GM12874 (cell line): ENCODE measurements around the gene RARG.

Experiments
- CTCF ChIP-seq: IDR thresholded peaks from 2 replicates; pipeline ENCODE4 v1.5.1; 2011; ENCODE audit warnings: low read depth, mild to moderate bottlenecking, control low read depth, low read length, moderate library complexity; ENCODE audit not compliant: insufficient read depth

Gene RARG

DNA sequence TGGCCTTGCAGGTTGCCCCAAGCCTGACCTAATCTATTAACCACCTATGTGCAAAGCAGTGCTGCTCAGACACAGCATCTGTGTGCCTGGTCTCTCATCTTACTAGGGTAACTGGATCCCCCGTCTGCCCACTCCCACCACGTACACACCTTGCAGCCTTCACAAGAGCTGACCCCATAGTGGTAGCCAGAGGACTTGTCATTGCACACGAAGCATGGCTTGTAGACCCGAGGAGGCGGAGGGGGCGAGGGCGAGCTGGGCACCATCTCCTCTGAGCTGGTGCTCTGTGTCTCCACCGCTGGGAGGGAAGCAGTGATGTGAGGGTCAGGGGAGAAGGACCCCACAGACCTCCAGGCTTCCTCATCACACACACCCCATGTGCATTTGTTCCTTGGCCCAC is 16.5 kb downstream of the RARG start:
- TF ChIP-seq CTCF = no peak

DNA sequence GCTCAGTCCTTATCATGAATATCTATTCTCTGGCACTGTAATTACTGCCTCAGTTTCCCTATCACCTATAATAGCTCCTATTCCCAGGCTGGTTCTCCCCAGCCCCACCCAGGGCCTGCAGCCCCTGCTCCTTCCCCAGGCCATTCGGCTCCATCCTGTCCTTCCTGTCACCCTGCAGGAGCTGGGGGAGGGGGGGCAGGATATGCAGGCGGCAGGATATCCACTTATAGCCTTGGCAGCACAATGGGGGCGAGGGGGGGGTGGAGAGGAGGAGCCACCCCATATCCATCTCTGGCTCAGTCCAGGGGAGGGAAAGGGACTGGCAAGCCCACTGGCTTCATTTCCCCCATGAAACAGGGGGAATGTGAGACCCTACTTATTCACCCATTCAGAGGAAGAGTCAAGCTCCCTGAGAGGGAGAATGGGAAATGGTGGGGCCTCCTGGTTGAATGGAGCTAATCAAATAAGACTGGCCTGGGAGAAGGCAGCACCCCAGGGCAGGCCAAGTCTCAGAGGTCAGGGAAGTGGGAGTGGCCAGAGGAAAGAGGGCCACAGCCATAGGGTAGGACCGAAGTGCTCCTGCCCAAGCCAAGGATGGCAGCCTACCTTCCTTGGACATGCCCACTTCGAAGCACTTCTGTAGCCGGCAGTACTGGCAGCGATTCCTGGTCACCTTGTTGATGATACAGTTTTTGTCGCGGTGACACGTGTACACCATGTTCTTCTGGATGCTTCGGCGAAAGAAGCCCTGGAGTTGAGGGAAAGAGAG is 17.1 kb downstream of the RARG start:
- no peak for TF ChIP-seq CTCF

DNA sequence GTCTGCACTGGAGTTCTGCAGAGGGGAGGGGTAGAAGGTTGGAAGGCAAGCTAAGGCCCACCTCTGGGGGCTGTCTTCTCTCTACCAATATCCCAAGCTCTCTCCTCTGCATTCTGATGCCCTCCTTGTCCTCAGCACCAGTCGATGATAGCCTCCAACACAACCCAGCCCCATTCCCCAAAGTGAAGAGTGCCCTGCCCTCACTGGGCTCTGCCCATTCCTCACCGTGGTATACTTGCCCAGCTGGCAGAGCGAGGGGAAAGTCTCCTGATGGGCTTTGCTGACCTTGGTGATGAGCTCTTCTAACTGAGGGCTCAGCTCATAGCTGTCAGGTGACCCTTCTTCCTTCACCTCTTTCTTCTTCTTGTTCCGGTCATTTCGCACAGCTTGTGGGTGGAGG is 17.8 kb downstream of the RARG start:
- TF ChIP-seq CTCF = no peak

- peak; percentile 95 for TF ChIP-seq CTCF
Measured at GRCh38 chr12:53213348-53213747, 18.7 kb downstream of the RARG start.

- no peak for TF ChIP-seq CTCF
Measured at GRCh38 chr12:53212931-53213330, 19.1 kb downstream of the RARG start.

DNA sequence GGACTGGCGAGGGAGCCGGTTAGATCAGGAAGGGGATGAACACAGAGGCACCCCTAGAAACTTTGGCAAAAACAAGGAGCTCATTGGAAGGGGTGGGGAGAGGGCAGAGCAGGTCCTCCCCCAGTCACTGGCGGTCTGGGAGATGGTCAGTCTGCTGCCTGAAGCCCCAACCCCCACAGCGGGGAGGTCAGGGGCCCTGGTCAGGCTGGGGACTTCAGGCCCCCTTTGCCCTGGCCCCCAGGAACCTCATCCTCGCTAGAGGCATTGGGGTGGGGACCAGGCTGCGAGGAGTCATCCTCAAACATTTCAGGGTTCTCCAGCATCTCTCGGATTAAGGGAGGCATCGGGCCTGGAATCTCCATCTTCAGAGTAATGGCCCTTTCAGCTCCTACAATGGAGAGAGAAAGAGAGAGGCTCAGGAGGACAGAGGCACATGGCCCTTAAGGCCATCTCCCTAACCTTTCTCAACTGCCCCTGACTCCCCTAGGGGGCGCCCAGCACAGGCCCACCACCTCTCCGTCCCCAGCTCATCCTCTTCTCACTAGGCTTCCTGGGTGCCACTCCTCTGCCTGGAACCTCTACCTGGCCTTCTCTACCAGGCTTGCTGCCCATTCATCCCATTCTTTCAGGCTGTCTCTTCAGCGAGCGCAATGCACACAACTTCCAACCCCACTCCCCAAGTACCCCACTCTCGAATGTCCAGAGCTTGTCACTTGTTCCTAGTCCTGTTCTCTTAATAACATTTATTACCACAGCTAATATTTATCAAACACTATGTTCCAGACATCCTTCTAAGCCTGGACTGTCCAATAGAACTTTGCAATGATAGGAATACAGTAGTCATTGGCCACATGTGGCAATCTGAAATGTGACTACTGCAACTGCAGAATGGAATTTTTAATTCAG is 20.3 kb downstream of the RARG start:
- TF ChIP-seq CTCF = peak; percentile 61

DNA sequence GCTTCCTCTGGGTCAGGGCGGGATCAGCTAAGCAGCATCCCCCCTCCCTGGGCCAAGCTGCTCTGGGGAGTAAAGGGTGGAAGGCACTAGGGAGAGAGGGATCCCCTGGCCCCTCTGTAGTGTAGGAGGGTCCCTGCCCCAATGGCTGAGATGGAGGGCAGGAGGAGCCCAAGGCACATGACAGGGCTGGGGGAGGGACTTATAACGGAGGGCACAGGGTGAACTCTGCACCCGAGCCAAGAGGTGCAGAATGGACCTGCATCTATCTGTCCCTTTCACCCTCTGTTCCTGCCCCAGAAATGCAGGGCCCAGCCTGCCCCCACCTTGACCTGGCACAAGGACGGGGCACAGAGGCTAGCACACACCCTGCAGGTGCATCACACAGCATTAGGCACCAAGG is 21.2 kb downstream of the RARG start:
- TF ChIP-seq CTCF = no peak
